K562 (cell line): ENCODE data around the gene TLCD1. TPM values are rescaled to one million over a fixed set of nuclear protein-coding genes. Genes with fewer than 3 reads are reported as not detected.

Experiments
- ATAC-seq: fragments of 200-7000 bp; cut with Tn5 transposase; 3 replicates; pipeline ENCODE4 v1.9.1; 2020; ENCODE audit warnings: moderate library complexity
- BruUV-seq: library from RNA; stranded (reverse); fragments of 400-500 nt; replicated peaks from 2 replicates; lab custom pipeline; 2021; lab: Mats Ljungman, UMichigan
- CTCF ChIA-PET: fragments of 300-600 bp; formaldehyde crosslinking; extraction: SDS; loops from one replicate; lab custom pipeline; 2021; ENCODE audit warnings: low intra/inter-chr PET ratio; lab: Yijun Ruan, JAX
- POLR2A ChIA-PET: fragments of 300-600, 350-650 bp; sonication (Branson Sonifier 250); formaldehyde crosslinking; extraction: SDS; loops from one replicate; lab custom pipeline; 2021; ENCODE audit warnings: antibody characterized with exemption, inconsistent platforms; lab: Yijun Ruan, JAX
- DNase-seq, 4 experiments: peaks; one replicate each; pipeline versions ENCODE4 v3.0.0 to v3.0.0-alpha.2; 2011 to 2018; ENCODE audit warnings: low spot score in 3 of 4, mixed read lengths in 3 of 4; ENCODE audit errors: extremely low read depth in 1 of 4
- FAIRE-seq: peaks from 2 replicates; lab custom pipeline; 2011; peaks lifted over from hg19 to GRCh38; lab: Jason Lieb, UNC
- H2AFZ ChIP-seq: 2 replicates; pipeline ENCODE4 v1.6.0; 2011; ENCODE audit warnings: low read depth, low read length, control low read depth, inconsistent platforms
- H3K27ac ChIP-seq: fragments of 200-600 bp; 3 replicates; pipeline ENCODE4 v1.8.0; 2011; ENCODE audit warnings: low read depth, mild to moderate bottlenecking, control low read depth, inconsistent platforms, low read length, moderate library complexity, mixed read lengths; ENCODE audit errors: extremely low read depth
- H3K27me3 ChIP-seq, 2 experiments: fragments of 300-600 bp in 1 of 2; 2 replicates in 1 of 2; 3 replicates in 1 of 2; pipeline versions ENCODE4 v1.6.0 to v1.8.0; 2011; ENCODE audit warnings: inconsistent platforms in 2 of 2, low read length in 2 of 2, mild to moderate bottlenecking in 1 of 2, mixed read lengths in 1 of 2, moderate library complexity in 1 of 2; ENCODE audit not compliant: control insufficient read depth in 2 of 2, insufficient read depth in 2 of 2
- H3K36me3 ChIP-seq: fragments of 300-600 bp; 3 replicates; pipeline ENCODE4 v1.8.0; 2011; ENCODE audit warnings: mild to moderate bottlenecking, low read length, inconsistent platforms; ENCODE audit not compliant: control insufficient read depth, insufficient read depth
- H3K4me1 ChIP-seq, 2 experiments: fragments of 200-600 bp in 1 of 2; replicated peaks in 1 of 2; 2 replicates in 1 of 2; 3 replicates in 1 of 2; pipeline versions ENCODE4 v1.5.1 to v1.8.0; 2011; ENCODE audit warnings: inconsistent platforms in 2 of 2, low read length in 2 of 2, mild to moderate bottlenecking in 1 of 2, mixed read lengths in 1 of 2, moderate library complexity in 1 of 2; ENCODE audit not compliant: control insufficient read depth in 2 of 2, insufficient read depth in 2 of 2
- H3K4me2 ChIP-seq: 2 replicates; pipeline ENCODE4 v1.6.1; 2011; ENCODE audit warnings: low read length, control low read depth, inconsistent platforms, mixed read lengths; ENCODE audit not compliant: insufficient read depth
- H3K4me3 ChIP-seq: fragments of 200-600 bp; sonication (generic), shearing (Covaris generic); 2 replicates; pipeline ENCODE4 v1.5.1; 2016; ENCODE audit warnings: control low read depth, inconsistent platforms
- H3K79me2 ChIP-seq: fragments of 200-600 bp; 3 replicates; pipeline ENCODE4 v1.8.0; 2011; ENCODE audit warnings: low read length, inconsistent platforms; ENCODE audit not compliant: control insufficient read depth, insufficient read depth
- H3K9ac ChIP-seq, 2 experiments: 2 replicates each; pipeline versions ENCODE4 v1.6.0 to v1.6.1; 2011; ENCODE audit warnings: low read depth in 2 of 2, low read length in 2 of 2, control low read depth in 1 of 2, inconsistent platforms in 1 of 2, mild to moderate bottlenecking in 1 of 2, mixed read lengths in 1 of 2; ENCODE audit not compliant: insufficient read depth in 1 of 2
- H3K9me1 ChIP-seq: one replicate; pipeline ENCODE4 v1.6.0; 2011; ENCODE audit warnings: inconsistent platforms, mild to moderate bottlenecking, low read length, moderate library complexity; ENCODE audit not compliant: control insufficient read depth, insufficient read depth
- H3K9me3 ChIP-seq: replicated peaks from 2 replicates; pipeline ENCODE4 v1.5.1; 2011; ENCODE audit warnings: low read depth, low read length, inconsistent platforms; ENCODE audit not compliant: control insufficient read depth, insufficient read depth
- H4K20me1 ChIP-seq: replicated peaks from 2 replicates; pipeline ENCODE4 v1.6.1; 2011; ENCODE audit warnings: low read length, inconsistent platforms, mixed read lengths; ENCODE audit not compliant: control insufficient read depth, insufficient read depth
- CBFB ChIP-seq: sonication (generic); formaldehyde crosslinking; IDR thresholded peaks from 2 replicates; pipeline ENCODE4 v1.4.0; 2020; ENCODE audit warnings: mild to moderate bottlenecking, missing genetic modification reagents
- CHD2 ChIP-seq: IDR thresholded peaks from 2 replicates; pipeline ENCODE4 v1.6.1; 2011; ENCODE audit warnings: low read depth, low read length
- ESRRB ChIP-seq: fragments of 250-450 bp; sonication (Bioruptor Pico); IDR thresholded peaks from 2 replicates; pipeline ENCODE4 v1.5.0; 2020; ENCODE audit warnings: mild to moderate bottlenecking, moderate library complexity, borderline replicate concordance
- FOXA3 ChIP-seq, 2 experiments: fragments of 450-650 bp in 1 of 2; sonication (generic) in 1 of 2; formaldehyde crosslinking; IDR thresholded peaks in 1 of 2; conservative IDR thresholded peaks in 1 of 2; 2 replicates each; pipeline versions ENCODE4 v1.4.0 to v1.8.0; 2020 to 2022; ENCODE audit warnings: mild to moderate bottlenecking in 2 of 2, missing genetic modification reagents in 1 of 2
- KAT7 ChIP-seq: sonication (generic); formaldehyde crosslinking; IDR thresholded peaks from 2 replicates; pipeline ENCODE4 v1.8.0; 2022; ENCODE audit warnings: missing genetic modification reagents, mild to moderate bottlenecking, borderline replicate concordance
- NCOR1 ChIP-seq: fragments of 450-650 bp; IDR thresholded peaks from 2 replicates; pipeline ENCODE4 v1.6.1; 2016; ENCODE audit warnings: mild to moderate bottlenecking, moderate library complexity
- RBM39 ChIP-seq: fragments of 200-400 bp; formaldehyde crosslinking; optimal IDR thresholded peaks from 2 replicates; pipeline ENCODE3; 2018; ENCODE audit warnings: low read depth, low read length
- SFPQ ChIP-seq: fragments of 200-400 bp; formaldehyde crosslinking; IDR thresholded peaks from 2 replicates; pipeline ENCODE4 v1.6.1; 2017; ENCODE audit warnings: mild to moderate bottlenecking, low read depth, low read length, moderate library complexity
- TFAP4 ChIP-seq: sonication (generic); formaldehyde crosslinking; IDR thresholded peaks from 2 replicates; pipeline ENCODE4 v1.8.0; 2022; ENCODE audit warnings: missing genetic modification reagents, mild to moderate bottlenecking, moderate library complexity, borderline replicate concordance
- ZNF263 ChIP-seq: sonication (generic); formaldehyde crosslinking; IDR thresholded peaks from 2 replicates; pipeline ENCODE4 v1.8.0; 2022; ENCODE audit warnings: mild to moderate bottlenecking, missing genetic modification reagents, borderline replicate concordance
- ZNF589 ChIP-seq: fragments of 200-800 bp; sonication (Bioruptor generic); IDR thresholded peaks from 2 replicates; pipeline ENCODE4 v1.6.1; 2016; ENCODE audit warnings: low read depth, missing genetic modification characterization, missing compliant biosample characterization
- ZNF764 ChIP-seq: fragments of 250-450 bp; sonication (Bioruptor Pico); IDR thresholded peaks from 2 replicates; pipeline ENCODE4 v1.4.0; 2020; ENCODE audit warnings: low read depth, mild to moderate bottlenecking, moderate library complexity
- WGBS: fragments of 100-300 bp; shearing (Covaris generic); methylation state at CpG from one replicate; pipeline ENCODE4 v1.1.6; 2016; ENCODE audit warnings: low coverage, mixed read lengths; ENCODE audit not compliant: insufficient coverage; ENCODE audit errors: missing lambda C conversion rate; 5-methylcytosine and 5-hydroxymethylcytosine counted together
- in situ Hi-C: fragments of 300-500 bp; cut with MboI; formaldehyde crosslinking; loops from 4 replicates; pipeline ENCODE4 v1.15.0; 2018; ENCODE audit warnings: inconsistent platforms, mixed read lengths
- intact Hi-C: fragments of 100-400 bp; cut with micrococcal nuclease; formaldehyde crosslinking; loops from 2 replicates; pipeline ENCODE4 v1.14.2; 2022
- polyA plus RNA-seq, 8 experiments: library from polyadenylated mRNA; depleted of rRNA in 4 of 8; stranded (reverse) in 5 of 8; unstranded in 3 of 8; fragments of >200 nt; fragmentation: Nextera tagmentation in 2 of 8; fragmentation: Illumina TruSeq in 1 of 8; extraction: Ambion mirVana in 2 of 8; extraction: Trizol in 1 of 8; gene quantifications; 2 replicates each; pipeline versions ENCODE4 v1.2.1 to v1.2.3, GENCODE V29; 2011 to 2014; ENCODE audit warnings: inconsistent platforms in 1 of 8, missing spikeins in 1 of 8
- total RNA-seq, 7 experiments: library from RNA; depleted of rRNA in 6 of 7; stranded (reverse); fragments of >200 nt in 6 of 7; fragmentation: Illumina TruSeq in 2 of 7; extraction: Trizol in 2 of 7; gene quantifications; 2 replicates each; pipeline versions ENCODE4 v1.2.1 to v1.2.3, GENCODE V29; 2011 to 2021; ENCODE audit warnings: low replicate concordance in 1 of 7
- TF ChIP-seq, protein P1 (sequence below): fragments of 250-450 bp; sonication (Bioruptor Pico); IDR thresholded peaks from 2 replicates; pipeline ENCODE4 v1.9.0; 2021; ENCODE audit warnings: mild to moderate bottlenecking

Gene TLCD1
- total and polyA plus RNA-seq, 9 of the 15 experiments (the other 6 are each of a cell fraction or from before 2014, with no cell fraction given) = 6.8 to 37.7 (median 21.7) TPM

DNA sequence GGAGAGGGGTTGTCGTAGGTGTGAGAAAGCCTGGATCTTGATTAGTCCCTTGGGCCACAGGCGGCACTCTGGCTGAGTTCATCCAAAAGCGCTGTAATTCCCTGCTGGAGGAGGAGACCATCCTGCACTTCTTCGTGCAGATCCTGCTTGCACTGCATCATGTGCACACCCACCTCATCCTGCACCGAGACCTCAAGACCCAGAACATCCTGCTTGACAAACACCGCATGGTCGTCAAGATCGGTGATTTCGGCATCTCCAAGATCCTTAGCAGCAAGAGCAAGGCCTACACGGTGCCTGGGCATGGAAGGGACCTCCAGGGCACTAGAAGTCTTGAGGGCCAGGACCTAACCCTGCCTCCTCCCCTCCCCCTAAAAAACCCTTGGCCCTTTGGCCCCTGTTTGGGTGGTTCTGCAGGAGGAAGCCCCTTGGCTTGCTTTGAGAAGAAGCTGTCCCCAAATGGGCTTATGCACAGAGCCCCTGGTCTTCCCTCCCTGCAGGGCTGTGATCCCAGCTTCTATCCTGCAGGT, 8.7 kb upstream of the TLCD1 start:
- intact Hi-C loops = no loop called here
- no peaks in the 10 kb centered on the region for H3K79me2 ChIP-seq
- peaks cover 27 to 48% of the 10 kb centered on the region in 2 experiments for H3K4me1 ChIP-seq
- no peaks in the 10 kb centered on the region for H3K27me3 ChIP-seq
- H3K9me3 ChIP-seq = no peaks in the 10 kb centered on the region
- WGBS = 75% methylated on average over 10 of the region's 10 CpGs
- no peaks in the 10 kb centered on the region for H3K9me1 ChIP-seq
- DNase-seq (no peak), FAIRE-seq (no peak), ATAC-seq (peak; percentile 3; the same call in 2 of the 3 replicates)
- H3K4me2 ChIP-seq = peak overlapping the region; percentile 62
- ChIA-PET CTCF (interaction anchor here (0.7 to 1.3 kb wide), 2 partner anchors 15 to 144 kb away, joined by 3 to 7 read pairs; no protein-coding TSS in a partner anchor), POLR2A (interaction anchor here (0.6 to 3.0 kb wide), 8 partner anchors 8 to 17 kb away, joined by 3 to 17 read pairs (median 8); partner anchors contain the start of genes RPL23A and TLCD1)
- H4K20me1 ChIP-seq = no peaks in the 10 kb centered on the region
- peaks cover 9% of the 10 kb centered on the region; the same call in 2 of the 3 replicates for H3K36me3 ChIP-seq
- in situ Hi-C loops = no loop called here
- peak overlapping the region; percentile 47 to 78 for H3K9ac ChIP-seq
- no TSS peak for BruUV-seq
- peak overlapping the region; percentile 64 for H3K27ac ChIP-seq
- peak overlapping the region; percentile 80 for H2AFZ ChIP-seq
- H3K4me3 ChIP-seq = no peak overlapping the region
- TF ChIP-seq SFPQ (no peak), ZNF764 (CRISPR knock-in tag) (no peak), ESRRB (no peak), ZNF589 (CRISPR knock-in tag) (no peak), FOXA3 (CRISPR knock-in tag; conservative IDR thresholded peaks at IDR 0.05 in 1 of 2, IDR thresholded peaks at IDR 0.05 in 1 of 2) (no peak), KAT7 (no peak), ZNF263 (CRISPR knock-in tag) (no peak), NCOR1 (no peak), RBM39 (no peak), TFAP4 (CRISPR knock-in tag) (no peak), CHD2 (0 out of 2 replicates have a peak, but pooled peaks have one; percentile 14), CBFB (CRISPR knock-in tag) (no peak)
- TF ChIP-seq, protein P1, sequence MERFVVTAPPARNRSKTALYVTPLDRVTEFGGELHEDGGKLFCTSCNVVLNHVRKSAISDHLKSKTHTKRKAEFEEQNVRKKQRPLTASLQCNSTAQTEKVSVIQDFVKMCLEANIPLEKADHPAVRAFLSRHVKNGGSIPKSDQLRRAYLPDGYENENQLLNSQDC (CRISPR knock-in tag) = no peak
